NCI-H1694 (cell line): ENCODE results near the gene MYO19.
A peak's percentile ranks its signal among the peaks of the same experiment; 100 is the strongest.

Experiments used
- DNase-seq: peaks from one replicate; lab custom pipeline; 2025; lab: John Stamatoyannopoulos, UW

The MYO19 gene, protein sequence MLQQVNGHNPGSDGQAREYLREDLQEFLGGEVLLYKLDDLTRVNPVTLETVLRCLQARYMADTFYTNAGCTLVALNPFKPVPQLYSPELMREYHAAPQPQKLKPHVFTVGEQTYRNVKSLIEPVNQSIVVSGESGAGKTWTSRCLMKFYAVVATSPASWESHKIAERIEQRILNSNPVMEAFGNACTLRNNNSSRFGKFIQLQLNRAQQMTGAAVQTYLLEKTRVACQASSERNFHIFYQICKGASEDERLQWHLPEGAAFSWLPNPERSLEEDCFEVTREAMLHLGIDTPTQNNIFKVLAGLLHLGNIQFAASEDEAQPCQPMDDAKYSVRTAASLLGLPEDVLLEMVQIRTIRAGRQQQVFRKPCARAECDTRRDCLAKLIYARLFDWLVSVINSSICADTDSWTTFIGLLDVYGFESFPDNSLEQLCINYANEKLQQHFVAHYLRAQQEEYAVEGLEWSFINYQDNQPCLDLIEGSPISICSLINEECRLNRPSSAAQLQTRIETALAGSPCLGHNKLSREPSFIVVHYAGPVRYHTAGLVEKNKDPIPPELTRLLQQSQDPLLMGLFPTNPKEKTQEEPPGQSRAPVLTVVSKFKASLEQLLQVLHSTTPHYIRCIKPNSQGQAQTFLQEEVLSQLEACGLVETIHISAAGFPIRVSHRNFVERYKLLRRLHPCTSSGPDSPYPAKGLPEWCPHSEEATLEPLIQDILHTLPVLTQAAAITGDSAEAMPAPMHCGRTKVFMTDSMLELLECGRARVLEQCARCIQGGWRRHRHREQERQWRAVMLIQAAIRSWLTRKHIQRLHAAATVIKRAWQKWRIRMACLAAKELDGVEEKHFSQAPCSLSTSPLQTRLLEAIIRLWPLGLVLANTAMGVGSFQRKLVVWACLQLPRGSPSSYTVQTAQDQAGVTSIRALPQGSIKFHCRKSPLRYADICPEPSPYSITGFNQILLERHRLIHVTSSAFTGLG

DNA sequence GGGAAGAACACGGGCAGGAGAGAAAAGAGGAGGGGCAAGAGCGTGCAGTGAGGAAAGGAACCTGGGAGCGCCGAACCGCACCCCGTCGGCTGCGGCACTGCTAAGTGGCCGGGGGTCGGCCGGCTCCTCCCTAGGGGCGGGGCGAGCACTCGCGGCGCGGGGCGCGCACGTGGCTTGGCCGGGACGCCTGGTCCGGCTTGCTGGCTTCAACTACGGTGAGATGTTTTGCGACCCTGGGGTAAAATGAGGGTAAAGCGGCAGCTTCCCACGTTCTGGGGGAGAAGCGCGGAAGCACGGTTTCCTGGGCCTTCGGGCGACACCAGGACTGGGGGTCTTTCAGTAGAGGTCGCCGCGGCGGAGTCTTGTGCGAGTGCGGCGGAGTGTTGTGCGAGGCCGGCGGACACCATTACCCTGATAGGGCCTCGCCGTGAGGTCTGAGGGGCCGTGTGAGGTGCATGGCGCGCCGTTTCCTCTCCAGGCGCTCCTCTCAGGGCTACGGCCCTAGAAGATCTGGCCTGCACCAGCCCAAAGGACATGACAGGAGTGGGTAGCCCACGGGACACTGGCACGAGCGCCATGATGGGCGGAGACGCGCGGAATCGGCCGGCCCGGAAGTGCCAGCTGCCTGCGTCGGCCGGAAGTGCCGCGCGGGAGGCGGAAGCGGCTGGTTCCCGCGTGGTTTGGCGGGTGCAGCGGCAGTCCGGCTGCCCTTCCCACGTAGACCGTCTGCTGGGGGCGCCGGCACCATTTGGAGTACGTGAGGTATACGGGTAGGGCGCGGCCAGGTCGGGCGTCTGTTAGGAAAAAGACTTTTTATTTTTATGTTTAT, at the start of gene MYO19, which contains the start of gene PIGW:
TSS of gene MYO19 (minus strand) at position 29 of the 829 bp plus-strand sequence. CDS start 2,330 bp downstream, outside the sequence.
TSS of gene PIGW (plus strand) at position 148 of the 829 bp plus-strand sequence. CDS start 2,115 bp downstream, outside the sequence.
- peak; percentile 85 for DNase-seq

DNA sequence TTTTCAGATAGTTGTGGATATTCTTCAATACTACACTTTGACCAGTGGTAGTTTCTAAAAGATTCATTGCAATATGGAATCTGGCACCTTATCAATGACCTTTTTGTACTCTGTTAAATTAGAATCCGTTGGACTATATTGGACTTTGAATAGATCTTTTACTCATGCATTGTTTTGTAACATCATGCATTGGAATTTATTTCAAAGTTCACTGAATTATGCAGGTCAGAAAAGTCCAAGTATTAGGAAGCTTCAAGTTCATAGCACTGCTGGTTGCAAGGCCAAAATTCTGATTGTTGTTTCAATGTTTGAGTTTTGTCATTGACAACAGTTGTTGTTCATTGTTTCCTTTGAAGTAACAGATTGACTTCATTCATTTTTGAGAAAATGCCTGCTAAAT, 49.1 kb upstream of the MYO19 start:
- DNase-seq: no peak

DNA sequence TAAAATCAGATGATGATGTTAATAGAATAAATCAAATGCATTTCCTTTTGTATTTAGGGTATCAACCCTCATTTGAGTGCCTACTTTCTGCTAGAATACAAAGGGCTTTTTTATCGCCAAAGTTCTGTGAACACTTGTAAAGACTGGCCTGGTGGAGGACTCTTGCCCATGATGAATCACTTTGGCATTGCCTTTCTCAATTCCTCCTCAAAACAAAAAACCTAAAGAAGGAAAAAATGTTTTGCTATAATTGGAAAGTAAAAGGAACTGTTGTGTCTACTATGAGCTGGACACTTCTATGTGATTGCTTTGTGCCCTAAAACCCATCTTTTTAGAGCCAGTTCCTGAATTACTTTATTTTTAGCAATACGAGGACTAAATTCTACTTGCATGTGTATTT, 44.0 kb upstream of the MYO19 start:
- DNase-seq: no peak

DNA sequence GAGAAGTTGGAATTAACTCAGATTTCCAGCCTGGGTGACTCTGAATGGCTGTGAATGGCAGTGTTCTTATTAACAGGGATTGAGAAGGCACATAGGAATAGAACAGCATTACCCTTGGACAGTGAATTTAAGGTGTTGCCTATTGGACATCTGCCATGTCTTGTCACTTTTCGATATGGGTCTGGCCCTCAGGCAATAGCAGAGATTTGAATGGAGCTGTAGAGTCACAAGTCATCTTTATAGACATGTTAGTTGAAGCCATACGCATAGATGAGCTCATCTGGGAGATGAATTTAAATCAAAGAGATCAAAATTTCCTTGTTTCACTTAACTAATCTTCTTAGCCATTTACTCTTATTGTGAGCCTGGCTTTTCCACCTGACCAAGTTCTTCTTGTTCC, 42.1 kb upstream of the MYO19 start:
- DNase-seq: no peak

DNA sequence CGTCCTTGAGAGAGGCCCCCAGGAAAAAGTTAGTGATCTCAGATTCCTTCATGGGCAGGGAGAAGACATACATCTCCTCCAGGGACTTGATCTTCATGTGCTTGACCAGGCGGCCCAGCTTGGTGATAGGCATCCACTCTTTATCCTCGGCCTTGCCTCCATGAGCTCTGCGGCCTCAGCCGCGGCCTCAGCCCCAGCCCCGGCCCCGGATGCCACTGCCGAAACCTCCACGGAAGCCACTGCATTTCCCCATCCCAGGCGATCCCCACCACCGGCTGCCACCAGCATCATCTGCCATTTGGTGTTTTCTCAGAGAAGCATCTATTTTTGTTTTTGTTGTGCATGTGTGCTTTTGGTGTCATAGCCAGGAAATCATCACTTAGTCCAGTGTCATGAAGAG, 40.4 kb upstream of the MYO19 start:
- no peak for DNase-seq

DNA sequence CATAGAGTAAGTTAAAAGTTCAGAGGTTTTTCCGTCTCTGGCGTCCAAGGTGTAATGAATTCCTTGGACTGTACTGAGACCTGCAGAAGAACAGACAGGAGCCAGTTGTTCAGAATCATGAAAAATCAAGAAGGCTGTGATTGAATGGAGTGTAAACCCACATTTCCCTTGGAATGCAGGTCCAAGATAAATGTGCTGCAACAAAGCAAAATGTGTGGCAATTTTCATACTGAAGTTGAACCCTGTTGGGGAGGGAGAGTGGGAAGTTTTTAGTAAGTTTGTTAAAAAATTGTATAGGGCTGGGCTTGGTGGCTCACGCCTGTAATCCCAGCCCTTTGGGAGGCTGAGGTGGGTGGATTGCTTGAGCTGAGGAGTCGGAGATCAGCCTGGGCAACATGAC, 31.4 kb upstream of the MYO19 start:
- DNase-seq: no peak

DNA sequence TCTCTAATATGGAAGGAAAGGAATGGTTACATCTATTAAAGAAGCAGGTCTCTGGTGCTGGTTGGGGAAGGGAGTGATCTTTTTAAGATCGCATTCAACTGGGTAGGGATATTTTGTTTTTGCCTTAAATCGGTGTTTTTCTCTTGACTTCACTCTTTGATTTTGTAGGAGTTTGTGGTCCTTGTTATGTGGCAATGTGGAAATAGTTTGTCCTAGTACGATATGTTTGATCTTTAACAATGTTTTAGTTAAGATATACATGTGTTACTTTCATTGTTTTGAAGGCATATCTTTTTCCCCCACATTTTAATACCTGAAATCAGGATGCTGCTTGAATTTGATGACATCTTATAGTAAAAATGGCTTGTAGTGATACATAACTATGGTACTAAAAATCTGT, 18.8 kb upstream of the MYO19 start:
- DNase-seq: no peak

DNA sequence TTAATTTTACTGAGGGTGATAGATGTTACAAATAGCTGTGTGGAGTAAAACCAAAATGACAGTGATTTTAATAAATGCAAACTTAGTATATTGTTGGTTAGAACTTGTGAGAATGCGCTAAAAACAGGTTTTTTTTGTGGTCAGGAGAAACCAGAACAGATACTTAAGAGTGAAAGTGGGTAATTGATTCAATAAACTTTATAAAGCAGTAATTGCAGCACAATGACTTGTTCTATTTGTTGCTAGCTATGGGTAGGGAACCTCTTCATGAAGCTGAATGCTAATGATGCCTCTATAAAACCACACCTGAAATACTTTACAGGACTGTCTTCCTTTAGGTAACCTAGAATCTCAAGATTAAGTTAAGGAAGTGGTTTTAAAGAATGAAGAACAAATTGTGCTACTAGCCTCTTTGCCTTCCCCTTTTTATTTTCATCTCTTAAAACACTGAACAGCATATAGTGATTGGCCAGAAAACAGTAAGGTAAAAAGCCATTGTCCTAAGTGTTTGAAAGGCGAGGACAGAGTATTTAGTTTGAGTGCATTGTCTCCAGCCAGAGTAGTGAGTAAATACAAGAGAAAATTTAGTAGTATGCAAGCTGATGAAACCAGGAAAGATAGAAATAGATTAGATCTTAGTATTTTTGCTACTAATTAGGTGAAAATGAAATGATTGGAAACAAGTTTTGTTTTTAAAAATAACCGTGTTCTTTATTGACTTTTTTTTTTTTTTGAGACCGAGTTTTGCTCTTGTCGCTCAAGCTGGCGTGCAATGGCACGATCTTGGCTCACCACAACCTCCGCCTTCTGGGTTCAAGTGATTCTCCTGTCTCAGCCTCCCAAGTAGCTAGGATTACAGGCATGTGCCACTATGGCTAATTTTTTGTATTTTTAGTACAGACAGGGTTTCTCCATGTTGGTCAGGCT, 16.1 kb upstream of the MYO19 start:
- DNase-seq: no peak

DNA sequence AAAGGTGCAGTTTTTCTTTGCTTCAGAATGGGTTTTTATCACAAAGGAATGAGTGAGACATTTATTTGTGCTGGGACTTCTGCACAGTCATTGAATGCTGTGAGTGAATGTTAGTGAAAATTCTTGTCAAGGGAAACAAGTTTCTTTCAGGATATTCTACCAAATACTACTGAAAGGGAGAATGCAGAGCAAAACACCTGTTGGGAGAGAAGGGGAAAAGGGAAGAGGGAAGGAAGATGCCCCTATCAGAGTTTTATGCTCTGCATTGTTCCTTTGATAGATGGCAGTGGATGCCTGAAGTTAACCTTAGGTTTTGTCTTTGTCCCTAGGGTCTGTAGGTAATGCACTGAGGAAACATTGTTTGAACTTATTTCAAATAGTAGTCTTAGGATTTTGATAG, 13.1 kb upstream of the MYO19 start:
- no peak for DNase-seq

DNA sequence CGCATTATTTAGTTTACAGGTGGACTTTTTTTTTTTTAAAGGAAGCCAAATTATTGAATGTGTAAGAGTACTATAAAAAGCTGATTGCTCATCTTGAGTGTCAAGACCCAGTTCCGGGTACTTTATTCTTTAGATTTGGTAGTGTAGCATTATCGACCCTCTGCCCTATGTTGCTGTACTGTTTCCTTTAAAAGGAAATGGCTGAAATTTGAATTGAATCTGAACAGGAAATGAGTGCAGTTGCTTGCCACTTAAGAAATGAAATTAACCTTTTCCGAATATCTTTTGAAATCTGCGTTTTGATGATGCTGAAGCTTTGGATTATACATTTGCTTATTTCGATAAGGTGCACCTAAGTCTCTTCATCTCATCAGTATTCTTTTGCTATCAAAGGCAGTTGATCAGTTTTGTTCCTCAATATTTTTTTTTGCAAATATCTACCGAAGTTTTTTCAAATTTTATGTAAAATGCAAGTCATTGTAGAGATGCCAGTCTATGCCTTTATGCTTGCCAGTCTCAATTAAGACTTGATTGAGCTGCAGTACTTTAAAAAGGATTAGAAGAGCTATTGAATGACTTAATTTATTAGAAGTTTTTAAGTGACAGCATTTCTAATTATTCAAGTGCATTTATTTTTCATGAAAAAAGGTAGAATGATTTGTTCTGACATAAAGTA, 11.9 kb upstream of the MYO19 start:
- DNase-seq: no peak

DNA sequence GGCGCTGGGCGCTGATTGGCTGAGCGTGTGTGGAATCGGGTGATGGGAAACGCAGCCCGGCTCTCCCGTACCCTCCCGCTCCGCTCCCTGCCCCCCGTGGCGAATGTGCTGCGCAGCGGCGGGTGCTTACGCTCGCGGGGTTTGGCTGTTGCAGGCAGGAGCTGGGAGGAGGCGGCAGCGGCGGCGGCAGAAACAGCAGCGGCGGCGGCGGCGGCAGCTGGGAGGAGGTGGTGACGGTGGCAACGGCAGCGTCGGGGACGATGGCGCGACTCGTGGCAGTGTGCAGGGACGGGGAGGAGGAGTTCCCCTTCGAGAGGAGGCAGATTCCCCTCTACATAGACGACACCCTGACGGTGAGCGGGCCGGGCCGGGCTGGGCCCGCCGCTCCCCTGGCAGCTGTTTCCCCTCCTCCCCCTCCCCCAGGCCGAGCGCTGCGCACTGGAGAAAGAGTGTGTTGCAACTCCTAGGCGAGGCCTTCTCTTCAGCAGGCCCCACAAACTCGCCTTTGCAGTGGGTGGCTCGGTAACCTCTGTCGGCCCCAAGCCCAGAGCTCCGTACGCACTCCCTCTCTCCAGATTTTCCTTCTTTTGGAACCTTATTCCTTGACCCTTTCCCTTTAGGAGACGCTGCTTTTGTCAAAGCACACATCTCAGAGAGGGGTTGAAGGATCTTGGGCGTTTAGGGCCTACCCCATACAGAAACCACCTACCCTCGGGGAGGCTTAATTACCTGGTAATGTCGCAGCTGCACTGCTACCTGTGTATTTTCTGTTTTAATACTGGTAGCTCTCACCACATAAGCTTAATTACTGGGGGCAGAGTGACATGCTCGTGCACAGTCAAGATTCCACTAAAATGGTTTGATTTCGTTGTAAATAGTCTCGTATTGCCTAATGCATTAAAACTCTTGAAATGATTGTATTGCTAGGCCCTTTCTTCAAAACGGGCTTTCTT, 11.1 kb upstream of the MYO19 start:
- peak; percentile 93 for DNase-seq

DNA sequence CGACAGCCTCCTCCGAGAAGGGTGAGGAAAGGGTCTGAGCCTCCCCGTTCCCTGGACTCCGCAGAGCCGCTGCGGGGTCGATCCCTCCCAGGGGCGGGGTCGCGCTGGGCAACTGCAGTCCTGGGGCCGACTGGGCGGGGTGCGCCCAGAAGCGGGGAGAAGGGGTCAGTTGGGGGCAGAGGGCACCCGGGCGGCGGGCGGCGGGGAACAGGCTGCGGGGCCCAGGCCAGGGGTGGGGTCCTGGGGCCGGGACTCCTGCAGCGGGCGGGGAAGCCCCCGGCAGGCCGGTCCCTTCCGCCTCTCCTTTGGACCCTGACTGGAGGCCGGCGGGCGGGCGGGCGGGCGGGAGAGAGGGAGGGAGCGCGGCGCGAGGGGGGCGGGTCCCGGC, 10.4 kb upstream of the MYO19 start:
- DNase-seq: no peak

DNA sequence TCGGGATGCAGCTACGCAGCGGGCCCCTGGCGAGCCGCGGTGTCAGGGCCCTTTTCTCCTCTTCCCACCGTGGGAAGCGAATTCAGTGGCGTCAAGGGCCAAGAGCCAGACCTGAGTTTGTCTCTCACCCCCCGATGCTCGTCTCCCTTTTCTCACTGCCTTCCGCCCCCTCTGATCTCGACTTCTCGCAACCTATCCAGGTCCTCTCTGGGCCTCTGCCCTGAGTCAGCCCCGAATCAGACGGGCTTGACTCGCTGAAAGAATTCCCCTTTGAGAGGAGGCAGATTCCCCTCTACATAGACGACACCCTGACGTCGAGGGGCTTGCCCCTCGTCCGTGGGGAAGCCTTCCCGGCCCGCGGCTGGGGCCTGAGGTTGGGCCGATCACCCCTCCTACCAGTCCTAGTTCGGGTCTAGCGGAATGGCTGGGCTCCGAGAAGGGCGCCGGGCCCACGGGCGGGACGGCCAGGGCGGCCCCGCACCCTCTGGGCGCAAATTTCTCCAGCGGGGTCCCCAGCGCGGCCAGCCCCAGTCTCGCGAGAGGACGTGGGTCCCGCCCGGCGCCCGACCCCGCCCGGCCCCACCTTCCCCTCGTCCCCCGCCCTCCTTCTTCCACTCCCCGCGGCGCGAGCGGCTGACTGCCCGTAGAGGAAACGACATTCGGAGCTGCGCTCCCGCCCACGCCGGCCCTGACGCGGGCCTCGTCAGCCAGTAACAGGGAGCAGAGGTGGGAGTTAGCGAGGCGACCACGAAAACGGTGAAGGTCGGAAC, 9.8 kb upstream of the MYO19 start, which contains the start of gene GGNBP2:
TSS of gene GGNBP2 (plus strand) at position 613 of the 770 bp plus-strand sequence. CDS start 806 bp downstream, outside the sequence.
- DNase-seq: peak; percentile 68

DNA sequence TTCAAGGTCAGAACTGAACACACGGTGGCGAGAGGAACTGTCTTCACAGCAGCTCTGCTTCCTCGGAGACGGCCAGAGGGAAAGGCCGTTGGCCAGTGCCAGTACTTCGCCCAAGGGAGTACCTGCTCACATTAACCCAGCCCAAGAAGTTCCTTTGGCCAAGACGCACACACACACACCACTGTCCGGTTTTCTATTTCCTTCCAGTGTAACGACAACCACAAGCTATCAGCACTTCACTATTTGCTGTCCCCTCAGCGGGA, 9.3 kb upstream of the MYO19 start:
- no peak for DNase-seq

DNA sequence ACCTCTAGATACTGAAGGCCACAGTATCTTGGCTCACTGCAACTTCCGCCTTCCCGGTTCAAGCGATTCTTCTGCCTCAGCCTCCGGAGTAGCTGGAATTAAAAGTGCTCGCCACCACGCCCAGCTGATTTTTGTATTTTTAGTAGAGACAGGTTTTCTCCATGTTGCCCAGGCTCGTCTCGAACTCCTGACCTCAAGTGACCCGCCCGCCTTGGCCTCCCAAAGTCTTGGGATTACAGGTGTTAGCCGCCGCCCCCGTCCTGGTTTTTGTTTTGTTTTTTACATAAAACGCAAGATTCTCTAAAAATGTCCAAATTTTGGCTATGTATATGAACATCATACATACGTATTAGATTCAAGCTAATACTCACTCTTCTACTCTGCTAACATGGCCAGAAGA, 8.1 kb upstream of the MYO19 start:
- no peak for DNase-seq

DNA sequence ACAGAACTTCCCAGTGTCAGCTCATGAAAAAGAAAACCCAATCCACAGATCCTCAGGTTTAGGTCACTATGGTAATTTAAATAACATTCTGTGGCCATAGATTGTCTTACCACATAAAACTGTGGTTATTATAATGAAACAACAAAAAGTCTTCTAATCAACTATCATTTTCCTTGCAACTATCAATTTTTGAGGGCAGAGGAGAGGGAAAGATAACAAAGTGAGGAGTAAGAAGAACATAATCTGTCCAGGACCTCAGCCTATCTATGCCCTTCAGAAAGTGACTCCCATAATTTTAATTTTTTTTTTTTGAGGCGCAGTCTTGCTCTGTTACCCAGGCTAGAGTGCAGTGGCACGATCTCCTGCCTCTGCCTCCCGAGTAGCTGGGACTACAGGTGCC, 6.0 kb upstream of the MYO19 start:
- DNase-seq: no peak

DNA sequence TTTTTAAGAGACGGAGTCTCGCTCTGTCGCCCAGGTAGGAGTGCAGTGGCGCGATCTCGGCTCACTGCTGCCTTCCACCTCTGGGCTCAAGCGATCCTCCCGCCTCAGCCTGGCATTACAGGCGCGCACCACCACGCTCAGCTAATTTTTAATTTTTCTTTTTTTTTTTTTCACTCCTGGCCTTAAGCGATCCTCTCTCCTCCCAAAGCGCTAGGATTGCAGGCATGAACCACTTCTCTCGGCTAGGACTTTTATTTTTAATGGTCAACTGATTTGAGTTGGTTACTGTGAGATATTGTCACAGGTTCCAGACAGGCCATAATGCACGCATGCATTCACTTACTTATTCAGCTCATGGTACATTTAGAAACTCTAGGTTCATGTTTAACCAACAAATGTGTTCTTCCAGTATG, 1.0 kb upstream of the MYO19 start:
- no peak for DNase-seq
